Lower lobe of right lung (tissue), 2 donors: ENCODE measurements around the gene TELO2. TPM values are rescaled to one million over a fixed set of nuclear protein-coding genes. Genes with fewer than 3 reads are reported as not detected.
"Not testable (repeated sequence)": the region's sequence is repeated elsewhere in the genome, so short reads cannot be mapped to it uniquely, and the experiment has no call there.

Experiments
- ATAC-seq, 2 donors: fragments of 200-7000 bp; cut with Tn5 transposase; one replicate each; pipeline ENCODE4 v1.9.1; 2020 to 2022; ENCODE audit warnings: mild to moderate bottlenecking in 2 of 2, moderate library complexity in 2 of 2
- DNase-seq: peaks from one replicate; pipeline ENCODE4 v3.0.0-alpha.2; 2020
- H3K27ac ChIP-seq: fragments of 200-600 bp; one replicate; pipeline ENCODE4 v1.8.0; 2022
- H3K27me3 ChIP-seq: fragments of 200-600 bp; one replicate; pipeline ENCODE4 v1.8.0; 2022; ENCODE audit warnings: low read depth
- H3K36me3 ChIP-seq: fragments of 200-600 bp; one replicate; pipeline ENCODE4 v1.8.0; 2022; ENCODE audit warnings: mild to moderate bottlenecking
- H3K4me1 ChIP-seq: fragments of 200-600 bp; one replicate; pipeline ENCODE4 v1.8.0; 2022
- H3K4me3 ChIP-seq: fragments of 200-600 bp; one replicate; pipeline ENCODE4 v1.8.0; 2022; ENCODE audit warnings: mild to moderate bottlenecking
- H3K9me3 ChIP-seq: fragments of 200-600 bp; one replicate; pipeline ENCODE4 v1.8.0; 2022
- CTCF ChIP-seq: fragments of 200-600 bp; IDR thresholded peaks from one replicate; pipeline ENCODE4 v1.8.0; 2022; ENCODE audit warnings: antibody characterized with exemption, mild to moderate bottlenecking
- intact Hi-C: fragments of 100-400 bp; cut with DNase I; formaldehyde crosslinking; loops from one replicate; pipeline ENCODE4 v1.11.0; 2022
- total RNA-seq: library from RNA; stranded (reverse); fragmentation: NEBNext Ultra II Directional; extraction: Animal tissue kit (Norgen Biotek cat#: 25700); gene quantifications from one replicate; pipeline ENCODE4 v1.2.1, GENCODE V29; 2021
- donor health status: DM: no; HTN: yes; CAD: no; lungs with severe emphysema.

The TELO2 gene
- total RNA-seq, 1 donor from 2014 or later: 27.5 TPM

GRCh38 chr16:1474796-1475551 is 18.2 kb upstream of the TELO2 start, which contains the start of gene CLCN7:
Gene CLCN7 (minus strand): TSS chr16:1475028. CDS start chr16:1474974, 54 bp downstream.
- peaks cover 42% of the 10 kb centered on the region for H3K4me1 ChIP-seq

GRCh38 chr16:1475552-1476114 is 17.5 kb upstream of the TELO2 start:
- Histone ChIP-seq H3K27me3 (no peaks in the 10 kb centered on the region), H3K36me3 (no peaks in the 10 kb centered on the region), H3K4me1 (peaks cover 35% of the 10 kb centered on the region), H3K4me3 (peak overlapping the region; percentile 90), H3K9me3 (no peaks in the 10 kb centered on the region), H3K27ac (peak overlapping the region; percentile 97)
- DNase-seq: peak; percentile 39
- intact Hi-C loops: no loop called here
- no peak for ATAC-seq
- no peak for TF ChIP-seq CTCF

More at GRCh38 chr16:1474796-1475551, 18.2 kb upstream of the TELO2 start, which contains the start of gene CLCN7:
- Histone ChIP-seq H3K27me3 (no peaks in the 10 kb centered on the region), H3K36me3 (no peaks in the 10 kb centered on the region), H3K9me3 (no peaks in the 10 kb centered on the region), H3K27ac (peak within 1 kb of the TSS; percentile 97), H3K4me3 (peak within 1 kb of the TSS; percentile 90)
- DNase-seq (peak; percentile 95), ATAC-seq (peak; percentile 93 to 97)
- TF ChIP-seq CTCF: no peak
- intact Hi-C loops: no loop called here

GRCh38 chr16:1477033-1477432 is 16.1 kb upstream of the TELO2 start:
- peaks cover 22% of the 10 kb centered on the region for H3K4me1 ChIP-seq
- no peaks in the 10 kb centered on the region for H3K9me3 ChIP-seq
- H3K4me3 ChIP-seq: no peak overlapping the region
- no peaks in the 10 kb centered on the region for H3K27me3 ChIP-seq
- DNase-seq (no peak), ATAC-seq (no peak)
- no peaks in the 10 kb centered on the region for H3K36me3 ChIP-seq
- intact Hi-C loops: no loop called here
- no peak for TF ChIP-seq CTCF
- no peak overlapping the region for H3K27ac ChIP-seq

GRCh38 chr16:1478937-1479336 is 14.2 kb upstream of the TELO2 start:
- H3K4me1 ChIP-seq, H3K27ac ChIP-seq, H3K27me3 ChIP-seq, H3K4me3 ChIP-seq, DNase-seq, intact Hi-C loops, H3K9me3 ChIP-seq, H3K36me3 ChIP-seq, ATAC-seq: not testable (repeated sequence)

- Histone ChIP-seq H3K36me3 (no peaks in the 10 kb centered on the region), H3K4me3 (no peak overlapping the region), H3K27me3 (no peaks in the 10 kb centered on the region), H3K27ac (no peak overlapping the region), H3K4me1 (no peaks in the 10 kb centered on the region), H3K9me3 (no peaks in the 10 kb centered on the region)
- ATAC-seq (no peak), DNase-seq (no peak)
- intact Hi-C loops: no loop called here
- TF ChIP-seq CTCF: no peak
Measured at GRCh38 chr16:1481906-1482835, 11.0 kb upstream of the TELO2 start.
